ENCODE measurements around the gene ITGB8.

The ITGB8 gene

GRCh38 chr7:20438248-20438647, 107.5 kb downstream of the ITGB8 start:
- DNase-seq = no peak

- DNase-seq = no peak
Measured at GRCh38 chr7:20438694-20439376, 108.1 kb downstream of the ITGB8 start.

GRCh38 chr7:20439416-20440185, 108.9 kb downstream of the ITGB8 start:
- DNase-seq = no peak

- DNase-seq = no peak
Measured at GRCh38 chr7:20440472-20441105, 109.9 kb downstream of the ITGB8 start.

GRCh38 chr7:20441346-20441745, 110.6 kb downstream of the ITGB8 start:
- no peak for DNase-seq

GRCh38 chr7:20441991-20442441, 111.3 kb downstream of the ITGB8 start:
- no peak for DNase-seq

- no peak for DNase-seq
Measured at GRCh38 chr7:20442951-20443350, 112.3 kb downstream of the ITGB8 start.

- DNase-seq = no peak
Measured at GRCh38 chr7:20444030-20444800, 113.5 kb downstream of the ITGB8 start.

GRCh38 chr7:20447021-20447650, 116.4 kb downstream of the ITGB8 start:
- DNase-seq = no peak

GRCh38 chr7:20449176-20449575, 118.5 kb downstream of the ITGB8 start:
- DNase-seq = no peak

- no peak for DNase-seq
Measured at GRCh38 chr7:20450536-20450935, 119.8 kb downstream of the ITGB8 start.

- no peak for DNase-seq
Measured at GRCh38 chr7:20454202-20454601, 123.5 kb downstream of the ITGB8 start.

- DNase-seq = no peak
Measured at GRCh38 chr7:20456701-20457100, 126.0 kb downstream of the ITGB8 start.

GRCh38 chr7:20458521-20458920, 127.8 kb downstream of the ITGB8 start:
- DNase-seq = no peak

- no peak for DNase-seq
Measured at GRCh38 chr7:20459419-20459818, 128.7 kb downstream of the ITGB8 start.

GRCh38 chr7:20464891-20465290, 134.2 kb downstream of the ITGB8 start:
- no peak for DNase-seq
